H1 (cell line): ENCODE results near the gene AP5Z1. TPM values are rescaled to one million over a fixed set of nuclear protein-coding genes. Genes with fewer than 3 reads are reported as not detected.
A peak's percentile ranks its signal among the peaks of the same experiment; 100 is the strongest.

Experiments used
- CTCF ChIA-PET: fragments of 300-600 bp; sonication (Branson Sonifier 250); formaldehyde crosslinking; loops from one replicate; lab custom pipeline; 2021; ENCODE audit not compliant: partially characterized antibody; lab: Charles Lee
- POLR2A ChIA-PET: fragments of 300-600 bp; sonication (Branson Sonifier 250); formaldehyde crosslinking; loops from one replicate; lab custom pipeline; 2021; ENCODE audit warnings: inconsistent platforms; ENCODE audit not compliant: partially characterized antibody; lab: Charles Lee
- DNase-seq, 2 experiments: peaks; one replicate each; pipeline versions ENCODE4 v3.0.0 to v3.0.0-alpha.2; 2010 to 2022; ENCODE audit warnings: low spot score in 2 of 2, low read depth in 1 of 2, mixed read lengths in 1 of 2
- FAIRE-seq: peaks from 2 replicates; lab custom pipeline; 2011; peaks lifted over from hg19 to GRCh38; lab: Jason Lieb, UNC
- H2AFZ ChIP-seq: 2 replicates; pipeline ENCODE4 v1.8.1; 2012; ENCODE audit warnings: low read length, inconsistent platforms
- H2AK5ac ChIP-seq: 2 replicates; pipeline ENCODE4 v1.6.1; 2013; ENCODE audit warnings: low read depth, low read length
- H2BK120ac ChIP-seq: replicated peaks from 2 replicates; pipeline ENCODE3; 2013; ENCODE audit warnings: low read depth, low read length, inconsistent platforms
- H2BK12ac ChIP-seq: 2 replicates; pipeline ENCODE4 v1.6.1; 2013; ENCODE audit warnings: low read depth, low read length
- H2BK15ac ChIP-seq: 2 replicates; pipeline ENCODE4 v1.6.1; 2013; ENCODE audit warnings: low read length
- H2BK20ac ChIP-seq: 2 replicates; pipeline ENCODE4 v1.6.1; 2013; ENCODE audit warnings: low read length
- H2BK5ac ChIP-seq: 2 replicates; pipeline ENCODE4 v1.6.1; 2013; ENCODE audit warnings: low read depth, low read length
- H3K14ac ChIP-seq: 2 replicates; pipeline ENCODE4 v1.6.1; 2013; ENCODE audit warnings: inconsistent platforms; ENCODE audit not compliant: insufficient read length
- H3K18ac ChIP-seq: 2 replicates; pipeline ENCODE4 v1.6.1; 2013; ENCODE audit warnings: low read length; ENCODE audit errors: extremely low read depth
- H3K23ac ChIP-seq: 2 replicates; pipeline ENCODE4 v1.6.1; 2013; ENCODE audit warnings: inconsistent platforms; ENCODE audit not compliant: insufficient read length
- H3K23me2 ChIP-seq: 2 replicates; pipeline ENCODE4 v1.6.1; 2013; ENCODE audit warnings: low read depth, low read length
- H3K27ac ChIP-seq: 2 replicates; pipeline ENCODE4 v1.6.1; 2011; ENCODE audit warnings: low read depth, low read length, inconsistent platforms
- H3K27me3 ChIP-seq, 4 experiments: replicated peaks in 1 of 4; 1 replicate in 1 of 4; 2 replicates in 3 of 4; pipeline versions ENCODE4 v1.6.1 to v1.8.1; 2011 to 2013; ENCODE audit warnings: low read length in 3 of 4, mild to moderate bottlenecking in 3 of 4, inconsistent platforms in 2 of 4, mixed read lengths in 2 of 4, moderate library complexity in 1 of 4; ENCODE audit not compliant: control insufficient read depth in 3 of 4, insufficient read depth in 3 of 4; ENCODE audit errors: extremely low read depth in 1 of 4
- H3K36me3 ChIP-seq, 4 experiments: 2 replicates each; pipeline versions ENCODE4 v1.6.1 to v1.8.1; 2011 to 2013; ENCODE audit warnings: mild to moderate bottlenecking in 4 of 4, low read length in 3 of 4, moderate library complexity in 2 of 4, control low read depth in 1 of 4, inconsistent platforms in 1 of 4; ENCODE audit not compliant: insufficient read depth in 4 of 4, control insufficient read depth in 2 of 4
- H3K4ac ChIP-seq: replicated peaks from 2 replicates; pipeline ENCODE3; 2013; ENCODE audit warnings: low read length, low read depth, mixed read lengths, inconsistent platforms; ENCODE audit not compliant: insufficient read length
- H3K4me1 ChIP-seq, 4 experiments: replicated peaks in 1 of 4; 1 replicate in 1 of 4; 2 replicates in 3 of 4; pipeline versions ENCODE4 v1.6.1 to v1.8.1; 2011 to 2013; ENCODE audit warnings: low read length in 3 of 4, inconsistent platforms in 2 of 4, mixed read lengths in 1 of 4; ENCODE audit not compliant: insufficient read depth in 4 of 4, control insufficient read depth in 3 of 4
- H3K4me2 ChIP-seq, 2 experiments: 2 replicates each; pipeline versions ENCODE4 v1.6.1 to v1.8.1; 2011 to 2013; ENCODE audit warnings: low read depth in 2 of 2, low read length in 2 of 2, control low read depth in 1 of 2, inconsistent platforms in 1 of 2, mild to moderate bottlenecking in 1 of 2; ENCODE audit not compliant: insufficient read depth in 1 of 2
- H3K4me3 ChIP-seq, 4 experiments: fragments of 200-600, 300-600 bp in 1 of 4; sonication (generic), shearing (Covaris generic), sonication (Bioruptor Twin) in 1 of 4; 2 replicates each; pipeline versions ENCODE4 v1.5.1 to v1.8.1; 2011 to 2016; ENCODE audit warnings: low read length in 4 of 4, low read depth in 3 of 4, control low read depth in 2 of 4, inconsistent platforms in 2 of 4, mild to moderate bottlenecking in 2 of 4, mixed read lengths in 1 of 4, moderate library complexity in 1 of 4; ENCODE audit not compliant: insufficient read depth in 2 of 4; ENCODE audit errors: extremely low read depth in 1 of 4
- H3K56ac ChIP-seq: replicated peaks from 2 replicates; pipeline ENCODE3; 2013; ENCODE audit warnings: low read depth, mild to moderate bottlenecking, mixed read lengths, low read length, inconsistent platforms; ENCODE audit not compliant: insufficient read length
- H3K79me1 ChIP-seq: 2 replicates; pipeline ENCODE4 v1.6.1; 2013; ENCODE audit warnings: low read depth, low read length, control low read depth
- H3K79me2 ChIP-seq, 2 experiments: 2 replicates each; pipeline versions ENCODE4 v1.6.1 to v1.8.1; 2012 to 2013; ENCODE audit warnings: low read length in 2 of 2, mild to moderate bottlenecking in 2 of 2, inconsistent platforms in 1 of 2; ENCODE audit not compliant: insufficient read depth in 2 of 2, control insufficient read depth in 1 of 2
- H3K9ac ChIP-seq, 4 experiments: replicated peaks in 1 of 4; 1 replicate in 1 of 4; 2 replicates in 3 of 4; pipeline versions ENCODE4 v1.6.1 to v1.8.1; 2011 to 2013; ENCODE audit warnings: low read depth in 3 of 4, low read length in 3 of 4, control low read depth in 2 of 4, mild to moderate bottlenecking in 2 of 4, moderate library complexity in 2 of 4, inconsistent platforms in 1 of 4; ENCODE audit errors: extremely low read depth in 1 of 4
- H3K9me3 ChIP-seq, 2 experiments: 2 replicates each; pipeline versions ENCODE4 v1.6.1 to v1.8.1; 2012 to 2013; ENCODE audit warnings: mild to moderate bottlenecking in 2 of 2, moderate library complexity in 2 of 2, control low read depth in 1 of 2, inconsistent platforms in 1 of 2, low read depth in 1 of 2, low read length in 1 of 2, mixed read lengths in 1 of 2; ENCODE audit not compliant: insufficient read depth in 2 of 2
- H4K20me1 ChIP-seq, 2 experiments: replicated peaks in 1 of 2; 2 replicates each; pipeline versions ENCODE3 to v1.8.1; 2011 to 2013; ENCODE audit warnings: inconsistent platforms in 2 of 2, low read length in 2 of 2, mild to moderate bottlenecking in 1 of 2; ENCODE audit not compliant: insufficient read depth in 2 of 2, control insufficient read depth in 1 of 2
- H4K5ac ChIP-seq: 2 replicates; pipeline ENCODE4 v1.6.1; 2013; ENCODE audit warnings: low read length, low read depth, mixed read lengths, inconsistent platforms; ENCODE audit not compliant: insufficient read length
- H4K8ac ChIP-seq: 2 replicates; pipeline ENCODE4 v1.8.0; 2013; ENCODE audit warnings: mild to moderate bottlenecking, moderate library complexity, low read length, inconsistent platforms; ENCODE audit not compliant: insufficient read depth; ENCODE audit errors: extremely low read depth
- H4K91ac ChIP-seq: replicated peaks from 2 replicates; pipeline ENCODE3; 2013; ENCODE audit warnings: low read length, mixed read lengths, inconsistent platforms; ENCODE audit not compliant: insufficient read length
- ASH2L ChIP-seq: fragments of 200-600, 300-600 bp; sonication (generic); IDR thresholded peaks from one replicate; pipeline ENCODE4 v1.7.1; 2017; ENCODE audit warnings: low read length
- ATF2 ChIP-seq: IDR thresholded peaks from 2 replicates; pipeline ENCODE4 v1.6.1; 2012; ENCODE audit warnings: low read length, inconsistent platforms
- BACH1 ChIP-seq: IDR thresholded peaks from 2 replicates; pipeline ENCODE4 v1.6.1; 2012; ENCODE audit warnings: low read length, improper control_type of control experiment
- JUN ChIP-seq: IDR thresholded peaks from 2 replicates; pipeline ENCODE4 v1.6.1; 2011; ENCODE audit warnings: low read depth, mild to moderate bottlenecking, improper control_type of control experiment, low read length
- RAD21 ChIP-seq, 2 experiments: IDR thresholded peaks in 1 of 2; conservative IDR thresholded peaks in 1 of 2; 2 replicates each; pipeline ENCODE4 v1.6.1; 2011; ENCODE audit warnings: low read depth in 2 of 2, low read length in 2 of 2, improper control_type of control experiment in 1 of 2, inconsistent platforms in 1 of 2, mild to moderate bottlenecking in 1 of 2, moderate library complexity in 1 of 2
- RFX5 ChIP-seq: IDR thresholded peaks from 2 replicates; pipeline ENCODE4 v1.6.1; 2011; ENCODE audit warnings: low read depth, low read length, improper control_type of control experiment, borderline replicate concordance
- SP4 ChIP-seq: IDR thresholded peaks from 2 replicates; pipeline ENCODE4 v1.6.1; 2012; ENCODE audit warnings: low read length, inconsistent platforms
- TAF1 ChIP-seq: IDR thresholded peaks from 2 replicates; pipeline ENCODE4 v1.6.1; 2011; ENCODE audit warnings: mild to moderate bottlenecking, low read depth, low read length
- TAF7 ChIP-seq: optimal IDR thresholded peaks from 2 replicates; pipeline ENCODE3; 2011; ENCODE audit warnings: low read depth, mild to moderate bottlenecking, inconsistent platforms, low read length, moderate library complexity, borderline replicate concordance
- USF2 ChIP-seq: IDR thresholded peaks from 2 replicates; pipeline ENCODE4 v1.6.1; 2011; ENCODE audit warnings: low read length, improper control_type of control experiment
- YY1 ChIP-seq: IDR thresholded peaks from 2 replicates; pipeline ENCODE4 v1.6.1; 2011; ENCODE audit warnings: low read depth, mild to moderate bottlenecking, low read length
- WGBS, 2 experiments: shearing (Covaris generic) in 1 of 2; methylation state at CpG; one replicate each; pipeline versions ENCODE4 v1.1.6 to v1.1.7; 2013 to 2015; ENCODE audit warnings: low lambda C conversion rate in 2 of 2, mixed read lengths in 2 of 2, inconsistent platforms in 1 of 2, low coverage in 1 of 2, missing lambda C conversion rate in 1 of 2; ENCODE audit not compliant: insufficient replicate concordance in 2 of 2, insufficient coverage in 1 of 2, insufficient read length in 1 of 2; ENCODE audit errors: extremely low coverage in 1 of 2, missing lambda C conversion rate in 1 of 2; 5-methylcytosine and 5-hydroxymethylcytosine counted together
- polyA plus RNA-seq, 7 experiments: library from polyadenylated mRNA; depleted of rRNA in 3 of 7; stranded (reverse) in 5 of 7; unstranded in 2 of 7; fragments of >200 nt in 5 of 7; fragments of 200-250 nt in 2 of 7; gene quantifications; 1 replicate in 5 of 7; 2 replicates in 1 of 7; 4 replicates in 1 of 7; pipeline versions ENCODE4 v1.2.1 to v1.2.3, GENCODE V29; 2011 to 2013; ENCODE audit warnings: missing spikeins in 2 of 7, mixed read lengths in 2 of 7
- total RNA-seq: library from RNA; stranded (reverse); fragmentation: NEBNext Ultra II Directional; extraction: Animal tissue kit (Norgen Biotek cat#: 25700); gene quantifications from 2 replicates; pipeline ENCODE4 v1.2.1, GENCODE V29; 2021

AP5Z1 gene
- total and polyA plus RNA-seq, 2 of the 8 experiments (the other 6 are each of a cell fraction or from before 2014, with no cell fraction given), result 24.0 to 24.7 TPM

GRCh38 chr7:4739528-4739992, 35.9 kb upstream of the AP5Z1 start:
- peaks cover 4% of the 10 kb centered on the region; the same call in 1 of the 2 replicates for H3K79me1 ChIP-seq
- H3K4me1 ChIP-seq, result peaks cover 3 to 11% (median 7%) of the 10 kb centered on the region in 4 experiments
- H2BK15ac ChIP-seq, result no peak overlapping the region
- H4K8ac ChIP-seq, result no peak overlapping the region
- no peak overlapping the region for H3K56ac ChIP-seq
- 83% methylated on average over 16 of the region's 16 CpGs; no CpG with 5 or more reads in 1 of the 2 experiments for WGBS, 2 experiments
- no peak overlapping the region for H3K4me2 ChIP-seq
- no peaks in the 10 kb centered on the region for H3K23me2 ChIP-seq
- no peak overlapping the region for H2BK120ac ChIP-seq
- H4K91ac ChIP-seq, result no peak overlapping the region
- FAIRE-seq (no peak), DNase-seq (no peak)
- H2BK5ac ChIP-seq, result no peak overlapping the region
- POLR2A ChIA-PET, result no interaction called here
- peaks cover 10 to 23% of the 10 kb centered on the region in 2 experiments for H4K20me1 ChIP-seq
- H2BK12ac ChIP-seq, result peak overlapping the region; percentile 43; the same call in 1 of the 2 replicates
- H2AFZ ChIP-seq, result no peak overlapping the region
- no peaks in the 10 kb centered on the region for H3K36me3 ChIP-seq
- no peaks in the 10 kb centered on the region for H3K9me3 ChIP-seq
- H3K27me3 ChIP-seq, result peaks cover 3 to 40% (median 29%) of the 10 kb centered on the region in 4 experiments
- no peak overlapping the region for H3K18ac ChIP-seq
- no peak overlapping the region for H4K5ac ChIP-seq
- no peak overlapping the region for H3K9ac ChIP-seq
- H2AK5ac ChIP-seq, result no peak overlapping the region
- no peak overlapping the region for H2BK20ac ChIP-seq
- H3K4me3 ChIP-seq, result no peak overlapping the region
- CTCF ChIA-PET, result no interaction called here
- H3K27ac ChIP-seq, result no peak overlapping the region
- H3K14ac ChIP-seq, result no peak overlapping the region
- no peak overlapping the region for H3K23ac ChIP-seq
- no peak overlapping the region for H3K4ac ChIP-seq
- no peaks in the 10 kb centered on the region for H3K79me2 ChIP-seq
- TF ChIP-seq RFX5 (no peak), SP4 (no peak), RAD21 (IDR thresholded peaks at IDR 0.05 in 1 of 2, conservative IDR thresholded peaks at IDR 0.05 in 1 of 2; ENCODE audit: low read depth in 2 of 2, low read length in 2 of 2) (no peak), TAF1 (no peak), ATF2 (no peak), ASH2L (no peak), USF2 (no peak), JUN (no peak), TAF7 (no peak), YY1 (no peak), BACH1 (no peak)
